Astrocyte (in vitro differentiated cells and primary cell): ENCODE data around the gene RWDD2A.

ENCODE experiments used
- CTCF ChIP-seq: IDR thresholded peaks from 2 replicates; pipeline ENCODE4 v1.5.1; 2011; ENCODE audit warnings: low read depth, mild to moderate bottlenecking, inconsistent platforms, low read length, moderate library complexity; ENCODE audit not compliant: insufficient read depth
- EZH2 ChIP-seq: IDR thresholded peaks from 2 replicates; pipeline ENCODE4 v1.6.1; 2012; ENCODE audit warnings: mild to moderate bottlenecking, low read length, inconsistent platforms; ENCODE audit not compliant: insufficient read depth

GRCh38 chr6:83152913-83153312, 40.2 kb upstream of the RWDD2A start:
- TF ChIP-seq CTCF (no peak), EZH2 (no peak)
